PC-9 (cell line): Measurements from ENCODE around the gene PSMA5. TPM values are rescaled to one million over a fixed set of nuclear protein-coding genes. Genes with fewer than 3 reads are reported as not detected.

Experiments used
- BruUV-seq: library from RNA; stranded (reverse); fragments of 400-500 nt; replicated peaks from 2 replicates; lab custom pipeline; 2021; lab: Mats Ljungman, UMichigan
- CTCF ChIA-PET: fragments of 300-600 bp; sonication (Branson Sonifier 250); formaldehyde crosslinking; loops from one replicate; lab custom pipeline; 2022; ENCODE audit warnings: antibody characterized with exemption; lab: Charles Lee
- POLR2A ChIA-PET: fragments of 300-600 bp; sonication (Branson Sonifier 250); formaldehyde crosslinking; loops from one replicate; lab custom pipeline; 2022; ENCODE audit warnings: antibody characterized with exemption; ENCODE audit not compliant: unreplicated experiment; lab: Charles Lee
- DNase-seq, 2 experiments: peaks; one replicate each; pipeline versions ENCODE4 v3.0.0 to v3.0.0-alpha.2; 2015 to 2022; ENCODE audit warnings: mixed read lengths in 1 of 2
- H2AFZ ChIP-seq: fragments of 200-600 bp; sonication (generic); 2 replicates; pipeline ENCODE4 v1.8.1; 2017; ENCODE audit warnings: antibody characterized with exemption
- H3F3A ChIP-seq: fragments of 200-600 bp; sonication (generic); 2 replicates; pipeline ENCODE4 v1.8.1; 2017; ENCODE audit warnings: antibody characterized with exemption, mild to moderate bottlenecking, low read depth; ENCODE audit not compliant: insufficient read depth
- H3K27ac ChIP-seq: fragments of 200-600 bp; sonication (generic); 2 replicates; pipeline ENCODE4 v1.6.1; 2016; ENCODE audit warnings: mixed run types
- H3K27me3 ChIP-seq: fragments of 200-600 bp; sonication (generic); 2 replicates; pipeline ENCODE4 v1.6.1; 2016; ENCODE audit warnings: low read depth, mixed run types; ENCODE audit not compliant: insufficient read depth
- H3K36me3 ChIP-seq: fragments of 200-600 bp; sonication (generic); 2 replicates; pipeline ENCODE4 v1.6.1; 2016; ENCODE audit warnings: low read depth, mixed run types
- H3K4me1 ChIP-seq: fragments of 200-600 bp; sonication (generic); replicated peaks from 2 replicates; pipeline ENCODE4 v1.6.1; 2016; ENCODE audit warnings: mixed run types; ENCODE audit not compliant: insufficient read depth
- H3K4me2 ChIP-seq: fragments of 200-600 bp; sonication (generic); 2 replicates; pipeline ENCODE4 v1.6.1; 2017; ENCODE audit warnings: mixed run types
- H3K4me3 ChIP-seq: fragments of 200-600 bp; sonication (generic); 2 replicates; pipeline ENCODE4 v1.6.1; 2016; ENCODE audit warnings: mixed run types
- H3K79me2 ChIP-seq: fragments of 200-600 bp; sonication (generic); 2 replicates; pipeline ENCODE4 v1.6.1; 2017; ENCODE audit warnings: low read depth, mixed run types
- H3K9me2 ChIP-seq: fragments of 200-600 bp; sonication (generic); 2 replicates; pipeline ENCODE4 v1.8.1; 2017; ENCODE audit warnings: mild to moderate bottlenecking; ENCODE audit not compliant: insufficient read depth
- H3K9me3 ChIP-seq: fragments of 200-600 bp; sonication (generic); 2 replicates; pipeline ENCODE4 v1.8.1; 2016; ENCODE audit warnings: low read depth; ENCODE audit not compliant: insufficient read depth
- H4K20me1 ChIP-seq: fragments of 200-600 bp; sonication (generic); 2 replicates; pipeline ENCODE4 v1.8.1; 2017; ENCODE audit not compliant: insufficient read depth
- CTCF ChIP-seq: fragments of 200-600 bp; sonication (generic); conservative IDR thresholded peaks from 2 replicates; pipeline ENCODE4 v1.6.1; 2017; ENCODE audit warnings: mixed run types, antibody characterized with exemption, mild to moderate bottlenecking, moderate library complexity
- EZH2 ChIP-seq: fragments of 200-600 bp; sonication (generic); IDR thresholded peaks from 2 replicates; pipeline ENCODE4 v1.8.0; 2017; ENCODE audit warnings: antibody characterized with exemption, low read depth
- intact Hi-C: fragments of 100-400 bp; cut with micrococcal nuclease; formaldehyde crosslinking; loops from one replicate; pipeline ENCODE4 v1.10.0; 2022; ENCODE audit not compliant: unreplicated experiment
- total RNA-seq: library from RNA; stranded (reverse); gene quantifications from 2 replicates; pipeline ENCODE4 v1.2.3, GENCODE V29; 2021

Gene PSMA5
- total RNA-seq, 1 experiment from 2014 or later = 168 TPM

GRCh38 chr1:109386054-109386717 is 40.1 kb downstream of the PSMA5 start:
- CTCF ChIA-PET = no interaction called here

GRCh38 chr1:109385417-109385816 is 40.8 kb downstream of the PSMA5 start:
- H3K4me1 ChIP-seq = peaks cover 16% of the 10 kb centered on the region; the same call in 1 of the 2 replicates
- no peak overlapping the region for H2AFZ ChIP-seq
- H3K4me3 ChIP-seq = no peak overlapping the region
- no peak overlapping the region for H3K27ac ChIP-seq
- H3F3A ChIP-seq = no peaks in the 10 kb centered on the region
- TF ChIP-seq EZH2 (no peak), CTCF (no peak)
- no peak for DNase-seq
- BruUV-seq = no TSS peak
- no peaks in the 10 kb centered on the region for H3K9me2 ChIP-seq
- ChIA-PET POLR2A (no interaction called here), CTCF (no interaction called here)
- no peaks in the 10 kb centered on the region for H4K20me1 ChIP-seq
- no peak overlapping the region for H3K4me2 ChIP-seq
- H3K36me3 ChIP-seq = no peaks in the 10 kb centered on the region
- H3K27me3 ChIP-seq = no peaks in the 10 kb centered on the region
- no peaks in the 10 kb centered on the region for H3K9me3 ChIP-seq
- intact Hi-C loops = no loop called here
- peaks cover 66% of the 10 kb centered on the region for H3K79me2 ChIP-seq

More at GRCh38 chr1:109386054-109386717, 40.1 kb downstream of the PSMA5 start:
- H3K4me1 ChIP-seq = peaks cover 23% of the 10 kb centered on the region
- peaks cover 68% of the 10 kb centered on the region for H3K79me2 ChIP-seq
- no peaks in the 10 kb centered on the region for H3K27me3 ChIP-seq
- H2AFZ ChIP-seq = no peak overlapping the region
- POLR2A ChIA-PET = interaction anchor here (0.6 kb wide), 1 partner anchor 44 kb away, joined by 4 read pairs; no protein-coding TSS in a partner anchor
- no peak overlapping the region for H3K4me2 ChIP-seq
- no peaks in the 10 kb centered on the region for H3K9me3 ChIP-seq
- H3K9me2 ChIP-seq = no peaks in the 10 kb centered on the region
- no peak overlapping the region for H3K4me3 ChIP-seq
- no peak overlapping the region for H3K27ac ChIP-seq
- no peaks in the 10 kb centered on the region for H3K36me3 ChIP-seq
- BruUV-seq = no TSS peak
- intact Hi-C loops = no loop called here
- H3F3A ChIP-seq = no peaks in the 10 kb centered on the region; the same call in 1 of the 2 replicates
- H4K20me1 ChIP-seq = no peaks in the 10 kb centered on the region
- TF ChIP-seq CTCF = no peak
- TF ChIP-seq EZH2 = no peak
- DNase-seq = no peak

DNA sequence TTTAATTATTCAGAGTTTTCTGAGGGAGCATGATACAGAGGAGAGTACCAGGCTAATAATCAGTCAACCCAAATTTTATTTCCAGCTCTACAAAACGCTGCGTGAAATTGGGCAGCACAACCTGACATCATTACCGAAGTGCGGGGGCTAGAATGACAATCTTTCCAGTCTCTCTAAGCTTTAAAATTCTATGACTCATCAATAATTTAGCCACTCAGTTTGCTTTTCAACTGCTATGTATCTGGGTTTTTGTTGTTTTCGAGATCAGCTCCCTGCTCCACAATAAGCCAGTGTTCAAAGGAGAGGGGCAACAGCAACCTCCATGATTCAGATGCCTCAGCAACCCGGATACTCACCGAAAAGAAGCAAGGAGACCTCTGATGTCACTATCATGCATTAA is 42.4 kb downstream of the PSMA5 start:
- Histone ChIP-seq H4K20me1 (no peaks in the 10 kb centered on the region), H3K36me3 (no peaks in the 10 kb centered on the region), H3K9me3 (no peaks in the 10 kb centered on the region), H3K27me3 (no peaks in the 10 kb centered on the region), H3K79me2 (peaks cover 57% of the 10 kb centered on the region), H3K9me2 (no peaks in the 10 kb centered on the region), H3K27ac (0 out of 2 replicates have a peak overlapping the region, but pooled peaks have one; percentile 5), H2AFZ (no peak overlapping the region), H3K4me2 (no peak overlapping the region), H3K4me3 (no peak overlapping the region), H3K4me1 (peaks cover 22% of the 10 kb centered on the region; the same call in 1 of the 2 replicates), H3F3A (no peaks in the 10 kb centered on the region)
- intact Hi-C loops = no loop called here
- ChIA-PET POLR2A (no interaction called here), CTCF (interaction anchor here (0.5 kb wide), 1 partner anchor 8 kb away, joined by 4 read pairs; no protein-coding TSS in a partner anchor)
- no peak for TF ChIP-seq EZH2
- TF ChIP-seq CTCF = no peak
- DNase-seq = no peak
- no TSS peak for BruUV-seq
